NCI-H1417 (cell line): ENCODE measurements around the gene RTEL1.
"Not testable (repeated sequence)": the region's sequence is repeated elsewhere in the genome, so short reads cannot be mapped to it uniquely, and the experiment has no call there.

Source experiments
- DNase-seq, 3 experiments: peaks; one replicate each; lab custom pipeline; 2025; lab: John Stamatoyannopoulos, UW

The RTEL1 gene

DNA sequence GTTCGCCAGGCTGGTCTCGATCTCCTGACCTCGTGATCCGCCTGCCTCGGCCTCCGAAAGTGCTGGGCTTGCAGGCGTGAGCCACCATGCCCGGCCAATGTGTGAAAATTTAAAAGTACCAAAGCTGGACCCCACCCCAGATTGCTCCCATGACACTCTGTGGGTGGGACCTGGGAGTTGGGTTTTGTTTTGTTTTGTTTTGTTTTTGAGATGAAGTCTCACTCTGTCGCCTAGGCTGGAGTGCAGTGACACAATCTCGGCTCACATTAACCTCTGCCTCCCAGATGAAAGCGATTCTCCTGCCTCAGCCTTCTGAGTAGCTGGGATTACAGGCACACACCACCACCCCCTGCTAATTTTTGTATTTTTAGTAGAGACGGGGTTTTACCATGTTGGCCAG lies 13.6 kb downstream of the RTEL1 start:
- not testable (repeated sequence) for DNase-seq

DNA sequence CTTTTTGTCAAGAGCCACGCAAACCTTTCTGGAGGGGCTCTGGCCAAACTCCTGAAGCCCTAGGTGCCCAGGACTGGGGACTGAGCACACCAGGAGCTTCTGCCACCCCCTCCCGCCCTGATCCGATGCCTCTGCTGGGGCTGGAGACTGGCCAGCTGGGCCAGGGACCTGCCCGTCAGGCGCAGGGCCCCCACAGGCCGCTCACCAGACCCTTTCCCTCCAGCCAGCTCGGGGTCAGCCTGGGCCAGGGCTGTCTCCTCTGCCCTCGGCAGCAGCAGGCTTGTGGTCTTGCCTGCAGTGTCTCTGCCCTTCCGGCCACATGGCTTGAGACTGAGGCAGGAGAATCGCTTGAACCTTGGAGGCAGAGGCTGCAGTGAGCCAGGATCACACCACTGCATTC lies 14.6 kb downstream of the RTEL1 start:
- DNase-seq, result no peak

DNA sequence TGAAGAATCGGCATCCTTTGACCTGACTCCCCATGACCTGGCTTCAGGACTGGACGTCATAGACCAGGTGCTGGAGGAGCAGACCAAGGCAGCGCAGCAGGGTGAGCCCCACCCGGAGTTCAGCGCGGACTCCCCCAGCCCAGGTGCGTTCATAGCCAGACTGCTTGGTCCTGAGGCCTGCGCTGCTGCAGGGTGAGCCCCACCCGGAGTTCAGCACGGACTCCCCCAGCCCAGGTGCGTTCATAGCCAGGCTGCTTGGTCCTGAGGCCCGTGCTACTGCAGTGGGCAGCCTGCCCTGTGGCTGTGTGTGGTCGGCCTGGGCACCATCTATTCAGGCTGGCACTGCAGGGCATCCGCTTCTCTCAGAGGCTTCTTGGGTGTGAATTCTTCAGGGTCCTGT lies 15.8 kb downstream of the RTEL1 start:
- no peak for DNase-seq

DNA sequence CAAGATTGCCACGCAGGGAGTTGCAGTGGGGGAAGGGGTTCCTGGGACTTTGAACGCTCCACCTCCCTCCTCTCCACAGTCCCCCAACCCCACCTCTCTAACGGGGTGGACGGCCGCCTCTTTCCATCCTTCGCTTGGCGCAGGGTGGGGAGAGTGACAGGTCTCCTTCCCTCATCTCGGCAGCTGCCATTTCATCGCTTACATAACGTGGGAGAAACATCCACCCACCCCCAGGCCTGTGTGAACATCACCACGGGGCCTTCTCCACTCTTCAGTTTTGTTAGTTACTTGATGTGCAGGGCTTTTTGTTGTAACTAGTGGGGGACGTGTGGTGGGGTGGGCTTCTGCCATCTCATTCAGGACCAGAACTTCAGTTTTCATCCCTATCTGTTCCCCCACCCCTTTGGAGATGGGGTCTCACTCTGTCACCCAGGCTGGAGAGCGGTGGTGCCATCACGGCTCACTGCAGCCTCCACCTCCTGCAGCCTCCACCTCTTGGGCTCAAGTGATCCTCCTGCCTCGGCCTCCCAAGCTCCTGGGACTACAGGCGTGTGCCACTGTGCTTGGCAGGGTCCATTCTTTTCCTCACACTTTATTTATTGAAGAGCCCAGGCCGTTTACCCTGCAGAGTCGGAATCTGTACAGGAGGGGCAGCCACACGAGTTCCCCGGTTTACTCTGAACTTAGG lies 17.7 kb downstream of the RTEL1 start:
- no peak for DNase-seq

DNA sequence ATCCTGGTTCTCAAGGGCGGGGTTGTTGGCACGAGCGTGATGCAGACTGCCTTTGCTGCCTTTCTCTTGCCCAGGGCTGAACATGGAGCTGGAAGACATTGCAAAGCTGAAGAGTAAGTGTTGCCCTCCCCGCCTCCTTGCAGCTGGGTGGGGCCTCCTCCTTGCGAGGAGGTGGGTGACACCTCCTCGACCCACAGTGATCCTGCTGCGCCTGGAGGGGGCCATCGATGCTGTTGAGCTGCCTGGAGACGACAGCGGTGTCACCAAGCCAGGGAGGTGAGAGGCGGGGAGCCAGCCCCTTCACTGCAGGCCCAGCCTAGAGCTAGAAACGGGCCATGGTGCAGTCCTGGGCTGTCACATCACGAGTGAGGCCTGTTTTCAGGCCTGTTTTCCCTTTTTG lies 20.0 kb downstream of the RTEL1 start:
- DNase-seq, result no peak

DNA sequence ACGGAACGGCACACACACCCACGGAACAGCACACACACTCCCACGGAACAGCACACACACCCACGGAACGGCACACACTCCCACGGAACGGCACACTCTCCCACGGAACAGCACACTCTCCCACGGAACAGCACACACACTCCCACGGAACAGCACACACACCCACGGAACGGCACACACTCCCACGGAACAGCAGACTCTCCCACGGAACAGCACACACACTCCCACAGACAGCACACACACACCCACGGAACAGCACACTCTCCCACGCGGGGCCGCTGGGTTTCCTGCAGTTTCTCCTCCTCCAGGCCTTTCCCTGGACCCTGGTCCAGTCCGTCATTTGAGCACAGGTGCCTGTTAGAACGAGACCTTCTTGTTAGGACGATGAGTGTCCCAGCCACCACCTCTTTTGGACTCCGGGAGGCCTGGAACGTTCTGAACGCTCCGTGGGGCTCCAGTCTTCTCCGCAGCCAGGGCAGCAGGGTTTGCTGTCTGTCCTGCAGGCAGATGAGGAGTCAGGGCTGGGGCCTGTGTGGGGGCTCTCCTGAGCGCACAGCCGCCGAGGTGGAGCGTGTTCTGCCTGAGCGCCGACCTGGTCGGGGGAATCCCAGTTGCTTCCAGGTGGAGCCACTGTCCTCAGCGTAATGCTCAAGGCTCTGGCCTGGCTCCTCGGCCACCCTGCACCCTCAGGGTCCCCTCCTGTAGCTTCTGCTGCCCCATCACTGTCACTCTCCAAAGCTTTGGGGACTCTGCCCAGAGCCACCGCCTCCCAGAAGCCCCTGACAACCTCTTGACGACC lies 20.8 kb downstream of the RTEL1 start:
- DNase-seq, result no peak

DNA sequence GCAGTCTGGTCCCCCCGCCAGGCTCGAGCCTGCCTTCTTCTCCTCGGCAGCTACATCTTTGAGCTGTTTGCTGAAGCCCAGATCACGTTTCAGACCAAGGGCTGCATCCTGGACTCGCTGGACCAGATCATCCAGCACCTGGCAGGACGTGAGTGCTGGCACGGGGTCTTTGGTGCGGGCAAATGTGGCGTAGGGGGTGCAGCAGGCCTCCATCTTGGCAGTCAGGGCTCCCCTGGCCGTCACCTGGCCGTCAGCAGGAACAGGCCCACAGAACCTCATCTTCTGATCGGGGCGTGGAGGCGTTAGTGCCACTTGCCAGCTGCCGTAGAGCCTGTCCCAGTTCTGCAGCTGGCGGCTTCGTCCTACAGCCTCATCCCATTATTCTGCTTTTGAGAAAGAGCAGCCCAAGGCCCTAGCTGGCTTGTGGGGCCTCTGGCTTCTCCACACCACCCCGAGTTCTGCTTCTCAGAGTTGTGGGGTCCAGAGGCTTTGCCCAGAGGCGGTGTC lies 21.7 kb downstream of the RTEL1 start:
- DNase-seq, result no peak

DNA sequence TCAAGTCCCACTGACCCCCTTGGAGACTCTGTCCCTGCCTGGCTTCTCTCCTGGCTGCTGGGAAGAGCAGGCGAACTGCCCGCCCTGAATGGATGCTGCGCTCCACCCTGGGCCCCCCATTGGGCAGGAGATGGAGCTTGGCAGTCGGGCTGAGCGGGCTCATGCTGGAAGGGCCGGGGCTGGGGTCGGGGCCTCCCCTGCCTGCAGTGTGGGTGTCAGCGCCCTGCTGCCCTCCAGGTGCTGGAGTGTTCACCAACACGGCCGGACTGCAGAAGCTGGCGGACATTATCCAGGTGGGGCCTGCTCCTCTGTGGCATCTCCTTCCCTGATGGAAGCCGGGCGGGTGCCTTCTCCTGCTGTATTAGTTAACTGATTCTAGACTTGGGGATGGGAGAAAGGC lies 22.3 kb downstream of the RTEL1 start:
- no peak for DNase-seq

DNA sequence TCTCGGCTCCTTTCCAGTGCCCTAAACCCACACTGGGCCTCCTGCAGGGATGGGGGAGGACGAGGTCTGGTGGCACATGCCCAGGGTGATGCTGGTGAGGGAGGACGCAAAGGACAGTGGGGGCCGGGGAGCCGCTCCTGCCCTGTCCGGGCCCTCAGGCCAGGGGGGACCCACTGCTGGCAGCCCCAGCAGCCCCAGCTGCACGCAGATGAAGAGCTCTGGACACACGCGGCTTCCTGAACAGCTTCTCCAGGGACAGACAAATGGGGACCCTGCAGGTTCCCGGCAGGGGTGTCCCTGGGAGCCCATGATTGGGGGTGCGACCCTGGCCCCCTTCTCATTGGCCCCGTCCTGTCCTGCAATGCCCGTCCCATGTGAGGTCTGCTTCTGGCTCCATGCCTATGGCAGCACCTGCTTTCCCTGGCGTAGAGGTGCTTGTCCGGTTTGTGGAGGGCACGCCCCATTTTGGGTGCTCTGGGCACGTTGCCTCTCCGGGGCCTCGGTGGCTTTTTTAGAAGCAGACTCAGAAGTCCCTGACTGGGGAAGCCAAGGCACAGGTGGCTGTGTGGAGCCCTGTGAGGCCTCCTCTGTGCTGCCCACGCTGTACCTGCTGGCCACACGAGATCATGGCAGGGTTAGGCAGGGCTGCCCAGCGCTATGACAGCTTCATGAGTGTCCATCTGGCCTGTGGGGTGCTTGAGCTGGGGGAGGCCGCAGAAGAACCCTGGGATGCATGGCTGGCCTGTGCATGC lies 22.9 kb downstream of the RTEL1 start:
- no peak for DNase-seq

DNA sequence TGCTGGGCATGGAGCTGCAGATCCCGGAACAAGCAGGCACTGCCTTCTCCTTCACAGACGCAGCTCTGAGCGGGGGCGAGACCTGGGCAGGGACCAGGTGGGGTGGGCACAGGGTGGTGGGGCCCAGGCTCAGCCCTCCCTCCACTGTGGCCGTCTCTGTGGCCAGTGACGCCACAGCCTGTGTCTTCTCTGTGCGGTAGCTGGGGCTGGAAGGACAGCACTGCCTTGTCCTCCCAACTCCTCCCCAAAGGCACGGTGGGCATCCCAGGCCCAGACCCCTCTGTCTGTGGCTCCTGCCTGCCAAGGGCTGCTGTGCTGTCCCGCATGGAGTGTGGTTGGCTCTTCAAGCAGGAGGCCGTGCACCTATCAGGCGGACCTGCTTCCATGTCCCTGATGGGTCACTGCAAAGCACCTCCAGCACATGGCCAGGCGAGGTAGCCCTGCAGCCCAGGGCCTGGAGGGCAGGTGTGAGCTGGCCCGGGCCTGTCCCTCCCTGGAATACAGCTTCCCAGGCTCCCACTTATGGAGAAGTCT lies 23.6 kb downstream of the RTEL1 start:
- no peak for DNase-seq

DNA sequence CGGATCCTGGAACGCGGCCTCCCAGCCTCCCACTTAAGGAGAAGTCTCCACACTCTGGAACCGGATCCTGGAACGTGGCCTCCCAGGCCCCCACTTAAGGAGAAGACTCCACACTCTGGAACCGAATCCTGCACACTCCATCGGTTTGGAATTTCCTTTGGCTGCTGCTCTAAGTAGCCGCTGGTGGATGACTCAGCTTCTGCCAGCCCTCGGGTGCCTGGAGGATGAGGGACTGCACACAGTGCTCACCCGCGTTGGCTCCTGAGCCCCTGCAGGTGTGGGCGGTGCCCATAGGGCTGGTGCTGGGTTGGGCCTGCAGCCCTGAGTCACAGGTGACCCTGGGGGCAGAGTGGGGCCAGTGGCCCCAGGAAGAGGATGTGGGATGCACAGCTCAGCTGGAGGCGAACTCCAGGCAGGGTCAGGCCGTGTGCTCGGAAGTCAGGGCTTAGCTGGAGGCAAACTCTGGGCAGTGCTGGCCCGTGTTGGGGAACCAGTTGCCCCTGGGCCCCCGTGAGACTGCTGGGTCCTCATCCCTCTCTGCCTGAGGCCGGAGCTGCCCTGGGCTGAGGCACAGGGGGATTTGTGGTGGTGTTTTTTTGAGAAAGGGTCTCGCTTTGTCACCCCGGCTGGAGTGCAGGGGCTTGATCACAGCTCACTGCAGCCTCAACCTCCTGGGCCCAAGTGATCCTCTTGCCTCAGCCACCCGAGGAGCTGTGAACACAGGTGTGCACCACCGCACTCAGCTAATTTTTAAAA lies 24.4 kb downstream of the RTEL1 start:
- DNase-seq, result no peak

DNA sequence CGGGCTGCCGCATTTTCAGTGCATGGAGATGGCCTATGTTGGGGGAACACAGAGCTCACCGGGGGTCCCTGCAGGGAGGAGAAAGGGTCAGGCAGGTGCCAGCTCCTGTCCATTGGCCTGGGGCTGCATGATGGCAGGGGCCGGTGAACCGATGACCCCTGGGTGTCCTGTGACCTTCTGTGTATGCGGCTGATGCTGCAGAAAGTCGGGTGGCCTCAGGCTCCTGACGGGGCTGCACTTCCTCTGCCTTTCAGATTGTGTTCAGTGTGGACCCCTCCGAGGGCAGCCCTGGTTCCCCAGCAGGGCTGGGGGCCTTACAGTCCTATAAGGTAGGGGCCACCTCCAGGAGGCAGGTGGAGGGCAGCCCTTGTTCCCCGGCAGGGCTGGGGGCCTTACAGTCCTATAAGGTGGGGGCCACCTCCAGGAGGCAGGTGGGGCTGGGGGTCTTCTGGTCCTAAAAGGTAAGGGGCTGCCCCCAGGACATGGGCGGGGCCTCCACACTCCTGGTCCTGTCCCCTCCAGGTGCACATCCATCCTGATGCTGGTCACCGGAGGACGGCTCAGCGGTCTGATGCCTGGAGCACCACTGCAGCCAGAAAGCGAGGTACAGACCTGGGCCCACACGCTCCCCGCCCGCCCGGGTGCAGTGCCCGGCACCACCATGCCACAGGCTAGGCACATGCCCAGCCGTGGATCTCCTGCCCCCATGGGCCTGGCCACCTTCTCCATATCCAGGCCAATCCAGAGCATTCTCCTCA lies 27.3 kb downstream of the RTEL1 start:
- DNase-seq, result no peak

DNA sequence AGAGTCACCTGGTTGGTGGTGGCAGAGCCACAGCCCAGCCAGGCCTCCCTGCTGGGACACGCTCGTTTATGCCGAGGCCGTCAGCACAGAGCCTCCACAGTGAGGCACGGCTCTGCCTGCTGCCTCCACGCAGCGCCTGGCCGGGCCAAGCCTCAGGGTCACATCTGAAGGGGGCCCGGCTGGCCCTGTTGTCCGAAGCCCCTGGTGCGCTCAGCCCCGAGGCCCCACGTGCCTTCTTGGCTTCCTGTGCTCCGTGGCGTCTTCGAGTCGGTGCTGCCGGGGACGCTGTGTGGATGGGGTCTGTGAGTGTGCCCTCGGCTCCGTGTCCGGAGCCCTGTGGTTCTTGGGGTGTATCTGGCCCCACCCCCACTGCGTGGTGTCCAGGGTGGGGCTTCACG lies 28.0 kb downstream of the RTEL1 start:
- DNase-seq, result no peak

DNA sequence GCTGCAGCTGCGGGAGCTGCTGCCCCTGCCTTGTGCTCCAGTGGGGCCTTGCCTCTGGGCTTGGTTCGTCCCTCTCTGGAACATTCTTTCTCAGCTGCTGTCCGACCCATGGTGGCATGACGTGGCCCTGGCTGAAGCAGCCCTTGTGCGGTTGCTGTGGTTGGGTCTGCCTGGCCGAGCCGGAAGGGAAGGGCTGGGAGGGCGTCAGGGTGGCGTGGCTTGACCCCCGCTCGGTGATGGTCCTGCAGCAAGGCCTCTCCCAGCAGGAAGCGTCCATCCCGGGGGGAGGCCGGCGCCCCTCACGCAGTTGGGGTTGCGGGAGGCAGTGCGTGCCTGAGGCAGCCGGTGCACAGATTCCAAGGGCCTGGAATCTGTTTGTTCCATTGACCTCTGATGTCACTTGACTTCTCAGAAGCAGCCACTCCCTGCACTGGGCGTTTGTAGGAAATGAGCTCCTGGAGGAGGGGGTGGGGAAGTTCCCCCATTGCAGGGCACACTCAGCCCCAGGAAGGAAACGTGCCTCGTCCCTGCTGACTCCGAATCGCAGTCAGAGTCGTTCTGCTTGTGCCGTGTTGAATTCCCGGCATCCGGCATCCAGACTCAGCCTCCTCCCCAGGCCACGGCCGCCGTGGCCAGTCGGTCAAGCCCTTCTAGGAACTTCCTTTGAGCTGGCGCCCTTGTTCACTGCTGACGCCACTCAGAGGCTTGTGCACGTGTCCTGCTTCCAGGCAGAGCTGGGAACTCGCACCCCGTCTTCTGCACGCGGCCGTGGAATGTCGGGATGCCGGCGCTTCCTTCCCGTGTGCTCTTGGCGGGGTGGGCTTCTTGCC lies 28.6 kb downstream of the RTEL1 start:
- no peak for DNase-seq

DNA sequence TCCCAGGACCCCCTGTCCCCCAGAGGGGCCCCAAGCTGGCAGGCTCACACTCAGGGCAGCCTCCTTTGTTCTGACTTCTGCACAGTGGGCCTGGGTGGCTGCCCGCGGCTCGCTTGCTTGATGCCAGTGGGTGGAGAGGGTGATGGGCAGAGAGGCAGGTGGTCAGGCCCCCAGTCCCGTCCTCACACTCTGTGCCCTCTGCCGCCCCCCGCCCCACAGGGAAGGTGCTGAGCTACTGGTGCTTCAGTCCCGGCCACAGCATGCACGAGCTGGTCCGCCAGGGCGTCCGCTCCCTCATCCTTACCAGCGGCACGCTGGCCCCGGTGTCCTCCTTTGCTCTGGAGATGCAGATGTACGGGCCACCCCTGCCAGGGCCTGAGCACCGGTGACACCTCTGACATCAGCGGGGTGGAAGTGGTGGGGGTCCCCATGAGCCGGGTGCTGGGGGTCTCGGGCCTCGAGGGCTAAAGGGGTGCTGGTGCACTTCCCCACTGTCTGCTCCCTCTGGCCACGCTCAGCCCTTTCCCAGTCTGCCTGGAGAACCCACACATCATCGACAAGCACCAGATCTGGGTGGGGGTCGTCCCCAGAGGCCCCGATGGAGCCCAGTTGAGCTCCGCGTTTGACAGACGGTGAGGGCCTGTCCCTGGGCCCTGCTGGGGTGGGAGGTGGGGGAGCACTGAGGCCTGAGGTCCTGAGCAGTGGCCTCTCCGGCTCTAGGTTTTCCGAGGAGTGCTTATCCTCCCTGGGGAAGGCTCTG lies 29.5 kb downstream of the RTEL1 start:
- DNase-seq, result no peak

DNA sequence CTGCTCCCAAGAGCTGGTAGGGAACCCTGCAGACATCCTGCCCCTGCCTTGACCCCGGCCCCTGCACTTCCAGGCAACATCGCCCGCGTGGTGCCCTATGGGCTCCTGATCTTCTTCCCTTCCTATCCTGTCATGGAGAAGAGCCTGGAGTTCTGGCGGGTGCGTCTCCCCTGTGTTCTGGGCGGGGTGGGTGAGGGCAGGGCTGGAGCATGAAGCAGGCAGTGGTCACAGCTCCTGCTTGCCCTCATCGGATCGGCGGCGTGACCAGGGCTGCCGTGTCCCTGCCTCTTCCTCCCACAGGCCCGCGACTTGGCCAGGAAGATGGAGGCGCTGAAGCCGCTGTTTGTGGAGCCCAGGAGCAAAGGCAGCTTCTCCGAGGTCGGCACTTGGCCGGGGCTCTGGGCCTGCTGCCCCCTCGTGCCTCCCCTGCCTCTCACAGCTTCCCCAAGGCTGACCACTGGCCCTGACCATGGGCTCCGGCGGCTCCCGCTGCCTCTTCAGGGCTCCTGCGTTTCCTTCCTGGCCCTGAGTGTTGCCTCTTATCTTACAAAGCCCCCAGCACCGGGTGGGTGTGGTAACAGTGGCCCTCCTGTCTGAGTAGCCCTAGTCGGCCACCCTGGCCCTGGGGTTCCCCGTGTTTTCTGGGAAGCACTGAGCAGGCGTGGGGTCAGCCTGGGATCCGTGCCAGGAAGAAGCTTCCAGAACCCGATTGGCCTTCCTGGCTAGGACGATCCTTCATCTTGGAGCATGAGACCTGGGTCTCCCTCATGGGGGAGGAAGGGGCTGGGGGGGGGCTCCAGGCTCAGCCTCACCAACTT lies 30.3 kb downstream of the RTEL1 start:
- DNase-seq, result no peak

DNA sequence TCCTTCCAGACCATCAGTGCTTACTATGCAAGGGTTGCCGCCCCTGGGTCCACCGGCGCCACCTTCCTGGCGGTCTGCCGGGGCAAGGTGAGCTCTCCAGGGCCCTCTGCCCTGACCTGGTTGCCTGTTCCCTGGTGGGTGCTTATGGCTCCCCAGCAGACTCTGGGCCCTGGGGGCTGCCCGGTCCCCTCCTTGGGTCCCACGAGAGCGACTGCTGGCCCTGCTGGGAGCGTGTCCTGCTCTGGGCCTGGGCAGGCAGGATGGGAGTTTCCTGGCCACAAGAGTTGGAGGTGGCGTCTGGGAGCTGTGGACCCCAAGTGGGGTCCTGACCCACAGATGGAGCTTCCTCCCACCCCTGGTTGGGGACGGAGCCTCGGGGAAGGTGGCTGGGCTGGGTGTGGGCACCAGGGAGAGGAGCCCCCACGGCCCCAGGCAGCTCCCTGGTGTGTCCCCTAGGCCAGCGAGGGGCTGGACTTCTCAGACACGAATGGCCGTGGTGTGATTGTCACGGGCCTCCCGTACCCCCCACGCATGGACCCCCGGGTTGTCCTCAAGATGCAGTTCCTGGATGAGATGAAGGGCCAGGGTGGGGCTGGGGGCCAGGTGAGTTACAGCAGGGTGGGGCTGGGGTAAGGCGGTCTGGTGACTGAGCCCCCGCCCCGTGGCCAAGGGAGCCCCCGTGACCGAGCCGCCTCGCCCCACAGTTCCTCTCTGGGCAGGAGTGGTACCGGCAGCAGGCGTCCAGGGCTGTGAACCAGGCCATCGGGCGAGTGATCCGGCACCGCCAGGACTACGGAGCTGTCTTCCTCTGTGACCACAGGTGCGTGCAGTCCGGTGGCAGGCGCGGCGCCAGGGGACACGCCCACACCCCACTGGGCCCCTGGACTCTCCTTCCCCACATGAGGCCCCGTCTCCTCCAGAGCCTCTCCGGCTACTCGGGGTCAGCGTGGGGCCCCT lies 31.2 kb downstream of the RTEL1 start:
- DNase-seq, result no peak
